Omental fat pad (tissue), 4 donors: ENCODE measurements around the gene PODXL2. TPM values are rescaled to one million over a fixed set of nuclear protein-coding genes. Genes with fewer than 3 reads are reported as not detected.

ENCODE experiments used
- ATAC-seq: fragments of 150-250 bp; one replicate; pipeline ENCODE4 v1.9.1; 2016; ENCODE audit warnings: mild to moderate bottlenecking, moderate library complexity; ENCODE audit not compliant: low FRiP score
- DNase-seq: peaks from one replicate; pipeline ENCODE4 v3.0.0-alpha.2; 2019; ENCODE audit warnings: low spot score
- total RNA-seq, 4 donors: library from RNA; depleted of rRNA; stranded (reverse); fragments of >200 nt; gene quantifications; one replicate each; pipeline ENCODE4 v1.1.0, GENCODE V29; 2016
- TF ChIP-seq, protein P1 (sequence below), 3 donors: fragments of 450-650 bp; IDR thresholded peaks; one replicate each; pipeline ENCODE4 v1.5.1; 2016 to 2017; ENCODE audit warnings: antibody characterized with exemption in 3 of 3, mild to moderate bottlenecking in 3 of 3, moderate library complexity in 2 of 3

PODXL2 gene
- total RNA-seq, 4 donors from 2014 or later, result 1.7 to 6.3 (median 2.9) TPM

DNA sequence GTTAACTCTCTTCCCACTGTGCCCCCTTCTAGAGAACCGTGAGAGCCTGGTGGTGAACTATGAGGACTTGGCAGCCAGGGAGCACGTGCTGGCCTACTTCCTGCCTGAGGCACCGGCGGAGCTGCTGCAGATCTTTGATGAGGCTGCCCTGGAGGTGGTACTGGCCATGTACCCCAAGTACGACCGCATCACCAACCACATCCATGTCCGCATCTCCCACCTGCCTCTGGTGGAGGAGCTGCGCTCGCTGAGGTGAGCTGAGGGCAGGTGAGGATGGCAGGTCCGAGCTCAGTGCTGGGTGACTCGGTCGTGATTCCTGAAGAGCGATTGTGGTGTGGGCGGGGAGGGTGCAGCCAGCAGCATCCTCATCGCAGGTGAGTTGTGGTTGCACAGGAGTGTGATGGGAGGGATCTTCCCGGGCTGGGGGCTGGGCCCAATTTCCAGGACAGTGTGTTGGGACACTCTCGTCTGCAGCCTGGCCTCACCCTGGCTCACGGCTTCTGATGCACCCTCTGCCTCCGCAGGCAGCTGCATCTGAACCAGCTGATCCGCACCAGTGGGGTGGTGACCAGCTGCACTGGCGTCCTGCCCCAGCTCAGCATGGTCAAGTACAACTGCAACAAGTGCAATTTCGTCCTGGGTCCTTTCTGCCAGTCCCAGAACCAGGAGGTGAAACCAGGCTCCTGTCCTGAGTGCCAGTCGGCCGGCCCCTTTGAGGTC, 22.7 kb upstream of the PODXL2 start:
- DNase-seq (no peak), ATAC-seq (no peak)
- TF ChIP-seq, protein P1, sequence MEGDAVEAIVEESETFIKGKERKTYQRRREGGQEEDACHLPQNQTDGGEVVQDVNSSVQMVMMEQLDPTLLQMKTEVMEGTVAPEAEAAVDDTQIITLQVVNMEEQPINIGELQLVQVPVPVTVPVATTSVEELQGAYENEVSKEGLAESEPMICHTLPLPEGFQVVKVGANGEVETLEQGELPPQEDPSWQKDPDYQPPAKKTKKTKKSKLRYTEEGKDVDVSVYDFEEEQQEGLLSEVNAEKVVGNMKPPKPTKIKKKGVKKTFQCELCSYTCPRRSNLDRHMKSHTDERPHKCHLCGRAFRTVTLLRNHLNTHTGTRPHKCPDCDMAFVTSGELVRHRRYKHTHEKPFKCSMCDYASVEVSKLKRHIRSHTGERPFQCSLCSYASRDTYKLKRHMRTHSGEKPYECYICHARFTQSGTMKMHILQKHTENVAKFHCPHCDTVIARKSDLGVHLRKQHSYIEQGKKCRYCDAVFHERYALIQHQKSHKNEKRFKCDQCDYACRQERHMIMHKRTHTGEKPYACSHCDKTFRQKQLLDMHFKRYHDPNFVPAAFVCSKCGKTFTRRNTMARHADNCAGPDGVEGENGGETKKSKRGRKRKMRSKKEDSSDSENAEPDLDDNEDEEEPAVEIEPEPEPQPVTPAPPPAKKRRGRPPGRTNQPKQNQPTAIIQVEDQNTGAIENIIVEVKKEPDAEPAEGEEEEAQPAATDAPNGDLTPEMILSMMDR (IDR thresholded peaks at IDR 0.05), result no peak

DNA sequence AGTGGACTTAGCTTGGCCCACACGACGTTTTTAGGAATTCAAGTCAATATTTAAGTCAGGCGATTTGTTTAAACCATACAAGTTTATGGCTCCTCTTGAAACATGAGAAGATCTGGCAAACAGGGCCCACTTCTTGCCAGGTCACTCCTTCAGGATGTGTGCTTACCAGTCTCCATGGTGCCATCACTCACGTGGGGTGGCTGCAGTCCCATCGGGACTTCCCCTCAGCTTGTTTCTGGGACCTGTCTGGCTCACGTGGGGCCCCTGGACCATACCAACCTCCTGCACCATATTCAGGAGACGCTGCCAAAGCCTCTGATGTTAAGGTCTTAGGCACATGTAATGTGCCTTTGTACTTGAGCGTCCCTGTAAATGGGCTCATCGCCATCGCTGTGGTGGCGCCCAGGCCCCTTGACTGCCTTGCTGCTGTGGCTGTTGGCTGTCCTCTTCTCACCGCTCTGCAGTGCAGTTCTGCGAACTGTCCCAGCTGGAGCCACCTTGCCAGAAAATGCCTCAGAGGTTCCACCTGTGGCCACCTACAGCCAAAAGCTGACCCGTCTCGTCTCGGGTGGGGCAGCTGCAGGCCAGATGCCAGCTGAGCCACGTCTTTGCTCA, 21.9 kb upstream of the PODXL2 start:
- DNase-seq, result no peak
- no peak for ATAC-seq
- TF ChIP-seq, protein P1 (IDR thresholded peaks at IDR 0.05), result no peak

DNA sequence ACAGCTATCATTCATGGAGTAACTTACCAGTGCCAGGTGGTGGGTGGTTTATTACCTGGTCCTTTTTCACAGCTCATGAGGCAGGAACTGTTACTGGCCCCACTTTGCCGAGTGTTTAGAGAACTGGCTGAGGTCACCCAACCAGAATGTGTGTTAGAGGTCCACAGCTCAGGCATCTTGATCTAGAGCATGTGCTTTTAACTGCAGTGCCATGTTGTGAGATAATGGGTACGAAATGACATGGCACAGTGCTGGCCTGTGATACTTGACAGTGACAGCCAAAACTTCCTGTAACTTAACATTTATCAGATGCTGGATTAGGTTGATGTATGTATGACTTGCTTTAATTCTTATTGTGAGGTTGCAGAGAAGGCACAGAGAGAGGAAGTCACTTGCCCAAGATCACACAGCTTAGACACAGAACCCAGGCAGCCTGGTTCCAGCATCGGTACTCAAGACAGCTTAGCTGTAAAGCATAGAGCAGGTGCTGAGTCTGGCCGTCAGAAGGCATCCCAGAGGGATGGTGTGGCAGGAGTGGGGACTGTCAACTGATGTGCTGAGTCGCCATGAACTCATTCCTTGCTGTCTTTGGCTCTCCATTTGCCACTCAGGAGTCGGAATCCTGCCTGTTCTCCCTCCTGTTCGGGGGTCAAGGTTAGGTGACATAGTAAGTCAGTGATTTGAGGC, 21.2 kb upstream of the PODXL2 start:
- ATAC-seq (no peak), DNase-seq (no peak)
- TF ChIP-seq, protein P1 (IDR thresholded peaks at IDR 0.05), result no peak

DNA sequence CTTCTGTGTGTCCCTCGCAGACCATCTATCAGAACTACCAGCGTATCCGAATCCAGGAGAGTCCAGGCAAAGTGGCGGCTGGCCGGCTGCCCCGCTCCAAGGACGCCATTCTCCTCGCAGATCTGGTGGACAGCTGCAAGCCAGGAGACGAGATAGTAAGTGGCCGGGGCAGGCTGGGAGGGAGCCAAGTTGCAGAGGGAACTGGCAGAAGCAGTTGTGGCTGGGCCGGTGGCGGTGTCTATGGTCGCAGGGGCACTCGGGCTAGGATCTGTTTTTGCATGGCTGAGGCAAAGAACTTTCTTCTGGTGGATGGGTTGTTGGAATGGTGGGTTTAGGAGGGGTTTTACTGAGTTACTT, 20.6 kb upstream of the PODXL2 start:
- ATAC-seq, result no peak
- TF ChIP-seq, protein P1 (IDR thresholded peaks at IDR 0.05), result no peak
- no peak for DNase-seq

DNA sequence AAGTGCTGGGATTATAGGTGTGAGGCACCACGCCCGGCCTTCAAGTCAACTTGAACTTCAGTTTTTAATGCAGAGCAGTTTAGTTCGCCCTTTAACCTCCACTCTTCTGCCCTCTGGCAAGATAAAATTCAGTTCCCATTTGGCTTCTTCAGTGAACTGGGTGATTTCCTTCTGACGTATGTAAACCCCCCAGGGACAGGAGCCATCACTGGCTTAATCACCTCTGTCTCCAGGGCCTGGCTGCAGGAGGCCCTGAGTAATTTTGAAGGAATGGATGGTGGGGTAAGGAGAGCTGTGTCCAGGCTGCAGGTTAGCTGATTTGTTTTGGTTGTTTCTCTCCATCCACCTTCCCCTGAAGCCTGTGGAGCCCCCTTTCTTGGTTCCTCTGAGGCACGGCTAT, 18.9 kb upstream of the PODXL2 start:
- TF ChIP-seq, protein P1 (IDR thresholded peaks at IDR 0.05), result no peak
- DNase-seq (no peak), ATAC-seq (no peak)

DNA sequence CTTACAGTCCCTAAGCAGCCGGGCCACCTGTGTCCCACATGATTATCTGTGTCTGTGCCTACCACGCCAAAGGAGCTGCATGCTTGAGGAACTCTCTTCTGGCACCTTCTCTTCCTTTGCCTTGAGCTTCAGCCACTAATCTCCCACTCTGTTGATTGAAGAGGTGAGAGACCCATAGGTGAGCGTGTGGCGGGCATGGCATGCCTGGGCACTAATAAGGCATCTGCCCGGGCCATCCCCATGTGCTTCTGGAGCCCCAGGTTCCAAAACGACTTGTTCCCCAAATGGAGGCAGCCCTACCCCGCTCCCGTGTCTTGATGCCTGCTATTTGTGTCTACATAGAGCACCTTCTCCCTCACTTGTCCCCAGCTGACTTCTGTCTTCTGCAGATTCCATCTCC, 17.7 kb upstream of the PODXL2 start:
- ATAC-seq, result no peak
- DNase-seq, result no peak
- TF ChIP-seq, protein P1 (IDR thresholded peaks at IDR 0.05), result no peak
